ENCODE results near the gene MAP2.

The MAP2 gene

GRCh38 chr2:209425471-209426071 lies 1.7 kb downstream of the MAP2 start:
- DNase-seq (ENCODE audit: low read depth in 2 of 2), result no peak

GRCh38 chr2:209426432-209426831 lies 2.6 kb downstream of the MAP2 start:
- no peak for DNase-seq (ENCODE audit: low read depth in 2 of 2)

GRCh38 chr2:209431701-209432100 lies 7.9 kb downstream of the MAP2 start:
- DNase-seq (ENCODE audit: low read depth in 2 of 2), result no peak

- DNase-seq (ENCODE audit: low read depth in 2 of 2), result no peak
These were observed 17.7 kb downstream of the MAP2 start for GRCh38 chr2:209441541-209441940.

- no peak for DNase-seq (ENCODE audit: low read depth in 2 of 2)
These were observed 19.1 kb downstream of the MAP2 start for GRCh38 chr2:209442939-209443338.

- DNase-seq (ENCODE audit: low read depth in 2 of 2), result no peak
These were observed 21.6 kb downstream of the MAP2 start for GRCh38 chr2:209445485-209445884.

- DNase-seq (ENCODE audit: low read depth in 2 of 2), result no peak
These were observed 27.5 kb downstream of the MAP2 start for GRCh38 chr2:209451209-209451834.

- DNase-seq (ENCODE audit: low read depth in 2 of 2), result no peak
These were observed 32.6 kb downstream of the MAP2 start for GRCh38 chr2:209456489-209456888.

GRCh38 chr2:209458008-209458979 lies 34.4 kb downstream of the MAP2 start:
- DNase-seq (ENCODE audit: low read depth in 2 of 2), result no peak

GRCh38 chr2:209459359-209459758 lies 35.5 kb downstream of the MAP2 start:
- DNase-seq (ENCODE audit: low read depth in 2 of 2), result no peak

GRCh38 chr2:209460151-209460761 lies 36.4 kb downstream of the MAP2 start:
- no peak for DNase-seq (ENCODE audit: low read depth in 2 of 2)

GRCh38 chr2:209463226-209463625 lies 39.4 kb downstream of the MAP2 start:
- no peak for DNase-seq (ENCODE audit: low read depth in 2 of 2)

GRCh38 chr2:209463835-209464234 lies 40.0 kb downstream of the MAP2 start:
- no peak for DNase-seq (ENCODE audit: low read depth in 2 of 2)

- no peak for DNase-seq (ENCODE audit: low read depth in 2 of 2)
These were observed 45.0 kb downstream of the MAP2 start for GRCh38 chr2:209468846-209469245.

GRCh38 chr2:209469481-209469880 lies 45.6 kb downstream of the MAP2 start:
- no peak for DNase-seq (ENCODE audit: low read depth in 2 of 2)

GRCh38 chr2:209470466-209470865 lies 46.6 kb downstream of the MAP2 start:
- no peak for DNase-seq (ENCODE audit: low read depth in 2 of 2)

- DNase-seq (ENCODE audit: low read depth in 2 of 2), result no peak
These were observed 47.2 kb downstream of the MAP2 start for GRCh38 chr2:209471037-209471436.

- no peak for DNase-seq (ENCODE audit: low read depth in 2 of 2)
These were observed 48.4 kb downstream of the MAP2 start for GRCh38 chr2:209472112-209472832.

- no peak for DNase-seq (ENCODE audit: low read depth in 2 of 2)
These were observed 49.0 kb downstream of the MAP2 start for GRCh38 chr2:209472871-209473270.

- no peak for DNase-seq (ENCODE audit: low read depth in 2 of 2)
These were observed 50.1 kb downstream of the MAP2 start for GRCh38 chr2:209473930-209474419.

- no peak for DNase-seq (ENCODE audit: low read depth in 2 of 2)
These were observed 51.1 kb downstream of the MAP2 start for GRCh38 chr2:209474960-209475359.
